Peyer's patch (tissue), 4 donors: Measurements from ENCODE around the gene AGO1. TPM values are rescaled to one million over a fixed set of nuclear protein-coding genes. Genes with fewer than 3 reads are reported as not detected.

Experiments
- DNase-seq, 3 donors: peaks; one replicate each; pipeline ENCODE4 v3.0.0-alpha.2; 2017 to 2019
- H3K27ac ChIP-seq, 4 donors: fragments of 200-600 bp; sonication (generic); one replicate each; pipeline ENCODE4 v1.5.1; 2016 to 2019
- H3K27me3 ChIP-seq, 2 donors: fragments of 200-600 bp; sonication (generic); one replicate each; pipeline ENCODE4 v1.5.1; 2019
- H3K36me3 ChIP-seq, 3 donors: fragments of 200-600 bp; sonication (generic); one replicate each; pipeline ENCODE4 v1.5.1; 2016 to 2019
- H3K4me1 ChIP-seq, 4 donors: fragments of 200-600 bp; sonication (generic); one replicate each; pipeline ENCODE4 v1.5.1; 2016 to 2019
- H3K4me3 ChIP-seq, 4 donors: fragments of 200-600 bp; sonication (generic); 1 replicate in 3 of 4; 2 replicates in 1 of 4; pipeline ENCODE4 v1.5.1; 2016 to 2019; ENCODE audit warnings: mild to moderate bottlenecking in 1 of 4
- H3K9me3 ChIP-seq, 4 donors: fragments of 200-600 bp; sonication (generic); one replicate each; pipeline ENCODE4 v1.5.1; 2016 to 2019; ENCODE audit warnings: mild to moderate bottlenecking in 1 of 4
- CTCF ChIP-seq, 6 experiments: fragments of 450-650 bp in 4 of 6; fragments of 200-600 bp in 2 of 6; sonication (generic) in 1 of 6; IDR thresholded peaks; one replicate each; pipeline ENCODE4 v1.5.1; 2017 to 2019; ENCODE audit warnings: antibody characterized with exemption in 6 of 6, mild to moderate bottlenecking in 3 of 6, moderate library complexity in 1 of 6
- POLR2A ChIP-seq, 2 donors: fragments of 450-650 bp; IDR thresholded peaks; one replicate each; pipeline ENCODE4 v1.5.1; 2017; ENCODE audit warnings: antibody characterized with exemption in 2 of 2, mild to moderate bottlenecking in 2 of 2, moderate library complexity in 2 of 2
- total RNA-seq, 4 donors: library from RNA; depleted of rRNA; stranded (reverse); fragments of >200 nt; gene quantifications; one replicate each; pipeline ENCODE4 v1.1.0, GENCODE V29; 2016

Gene AGO1
- total RNA-seq, 4 donors from 2014 or later: 27.0 to 39.7 (median 31.7) TPM

DNA sequence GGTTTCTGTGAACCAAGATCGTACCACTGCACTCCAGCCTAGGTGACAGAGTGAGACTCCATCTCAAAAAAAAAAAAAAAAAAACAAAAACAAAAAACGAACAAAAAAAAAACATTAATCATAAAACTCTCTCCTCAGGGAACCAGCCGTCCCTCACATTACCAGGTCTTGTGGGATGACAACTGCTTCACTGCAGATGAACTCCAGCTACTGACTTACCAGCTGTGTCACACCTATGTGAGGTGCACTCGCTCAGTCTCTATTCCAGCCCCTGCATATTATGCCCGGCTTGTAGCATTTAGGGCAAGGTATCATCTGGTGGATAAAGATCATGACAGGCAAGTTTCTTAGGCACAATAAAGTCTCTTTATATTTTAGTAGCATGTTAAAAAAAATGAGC lies 32.3 kb upstream of the AGO1 start:
- H3K9me3 ChIP-seq: no peaks in the 10 kb centered on the region
- no peak for DNase-seq
- peaks cover 0 to 16% (median 0%) of the 10 kb centered on the region in 4 donors for H3K4me1 ChIP-seq
- peaks cover 0 to 48% (median 4%) of the 10 kb centered on the region in 3 donors for H3K36me3 ChIP-seq
- H3K27ac ChIP-seq: peak overlapping the region in 1 of 4 donors; percentile 24
- no peak overlapping the region for H3K4me3 ChIP-seq
- no peaks in the 10 kb centered on the region for H3K27me3 ChIP-seq
- TF ChIP-seq POLR2A (IDR thresholded peaks at IDR 0.05) (no peak), CTCF (IDR thresholded peaks at IDR 0.05) (no peak)

DNA sequence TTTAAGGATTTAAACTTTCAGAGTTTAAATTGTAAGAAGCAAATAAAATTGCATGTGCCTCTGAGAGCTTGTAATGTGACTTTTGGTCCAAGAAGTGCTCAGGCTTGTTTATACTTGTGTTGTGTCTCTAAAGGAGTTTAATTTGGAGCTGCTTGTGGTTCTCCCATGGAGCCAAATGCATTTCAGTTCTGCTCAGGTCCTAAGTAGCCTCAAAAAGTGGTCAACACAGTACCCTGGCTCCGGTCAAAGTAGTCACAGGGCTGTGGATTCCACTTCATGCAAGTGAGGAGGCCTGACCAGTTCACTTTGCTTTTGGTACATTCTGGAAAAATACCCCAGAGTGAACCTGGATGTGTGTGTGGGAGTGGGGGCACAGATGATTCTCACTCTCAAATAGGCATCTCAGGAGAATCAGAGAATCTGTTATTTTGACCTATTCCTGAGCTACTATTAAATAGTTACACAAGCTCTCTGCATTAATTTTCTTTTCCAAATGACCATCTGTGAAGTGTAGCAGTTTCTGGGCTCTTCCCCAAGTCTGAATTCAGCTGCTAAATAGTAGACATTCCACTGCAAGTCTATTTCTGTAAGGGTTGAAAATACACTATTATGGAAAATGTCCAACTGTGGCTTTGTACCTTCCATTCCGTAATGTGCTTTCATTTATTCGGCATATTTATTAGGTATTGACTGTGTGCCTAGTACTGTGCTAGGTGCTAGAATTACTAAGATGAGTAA lies 31.7 kb upstream of the AGO1 start:
- H3K36me3 ChIP-seq: peaks cover 0 to 45% (median 4%) of the 10 kb centered on the region in 3 donors
- peak overlapping the region in 2 of 4 donors; percentile 24 to 50 for H3K27ac ChIP-seq
- H3K4me3 ChIP-seq: no peak overlapping the region
- H3K27me3 ChIP-seq: no peaks in the 10 kb centered on the region
- H3K9me3 ChIP-seq: no peaks in the 10 kb centered on the region
- DNase-seq: no peak
- peaks cover 0 to 16% (median 0%) of the 10 kb centered on the region in 4 donors for H3K4me1 ChIP-seq
- TF ChIP-seq POLR2A (IDR thresholded peaks at IDR 0.05) (no peak), CTCF (IDR thresholded peaks at IDR 0.05) (no peak)

- TF ChIP-seq POLR2A (IDR thresholded peaks at IDR 0.05) (no peak), CTCF (IDR thresholded peaks at IDR 0.05) (no peak)
- peak overlapping the region in 1 of 4 donors; percentile 14 for H3K27ac ChIP-seq
These were observed 30.8 kb upstream of the AGO1 start for GRCh38 chr1:35852241-35852640.

DNA sequence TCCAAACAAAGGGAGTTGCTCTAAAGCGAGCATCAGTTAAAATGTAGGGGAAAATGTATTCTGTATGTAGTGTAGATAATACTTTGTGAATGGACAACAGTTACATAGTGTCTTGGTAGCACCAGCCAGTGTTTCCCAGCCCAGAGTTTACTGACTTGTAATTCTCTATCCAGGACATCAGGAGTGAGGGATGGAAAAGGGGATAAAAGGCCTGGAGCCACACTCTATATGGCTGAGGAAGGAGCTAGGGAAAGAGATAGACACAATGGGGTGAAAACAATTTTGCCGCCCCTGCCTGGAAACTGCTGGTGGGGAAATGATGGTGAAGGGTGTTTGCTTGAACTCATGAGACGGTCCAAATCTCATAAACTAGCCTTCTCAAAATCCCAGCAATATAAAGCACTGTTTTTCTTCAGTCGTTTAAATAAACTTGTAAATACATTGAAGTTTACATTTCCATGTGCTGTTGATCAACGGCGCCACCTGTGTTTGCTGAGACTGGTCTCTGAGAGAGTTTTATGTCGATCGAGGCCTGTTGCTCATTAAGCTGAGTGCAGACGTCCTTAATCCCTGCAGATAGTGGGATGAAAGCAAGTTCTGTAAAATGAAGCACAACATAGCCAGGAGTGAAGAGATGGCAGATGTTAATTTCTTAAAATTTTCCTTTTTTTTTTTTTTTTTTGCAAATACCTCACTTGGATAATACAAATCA lies 27.9 kb upstream of the AGO1 start:
- TF ChIP-seq POLR2A (IDR thresholded peaks at IDR 0.05): no peak
- TF ChIP-seq CTCF (IDR thresholded peaks at IDR 0.05): no peak
- H3K9me3 ChIP-seq: no peaks in the 10 kb centered on the region

More at GRCh38 chr1:35852241-35852640, 30.8 kb upstream of the AGO1 start:
- peaks cover 0 to 45% (median 4%) of the 10 kb centered on the region in 3 donors for H3K36me3 ChIP-seq
- no peaks in the 10 kb centered on the region for H3K9me3 ChIP-seq
- H3K4me3 ChIP-seq: no peak overlapping the region
- no peaks in the 10 kb centered on the region for H3K27me3 ChIP-seq
- no peak for DNase-seq
- peaks cover 0 to 16% (median 0%) of the 10 kb centered on the region in 4 donors for H3K4me1 ChIP-seq

DNA sequence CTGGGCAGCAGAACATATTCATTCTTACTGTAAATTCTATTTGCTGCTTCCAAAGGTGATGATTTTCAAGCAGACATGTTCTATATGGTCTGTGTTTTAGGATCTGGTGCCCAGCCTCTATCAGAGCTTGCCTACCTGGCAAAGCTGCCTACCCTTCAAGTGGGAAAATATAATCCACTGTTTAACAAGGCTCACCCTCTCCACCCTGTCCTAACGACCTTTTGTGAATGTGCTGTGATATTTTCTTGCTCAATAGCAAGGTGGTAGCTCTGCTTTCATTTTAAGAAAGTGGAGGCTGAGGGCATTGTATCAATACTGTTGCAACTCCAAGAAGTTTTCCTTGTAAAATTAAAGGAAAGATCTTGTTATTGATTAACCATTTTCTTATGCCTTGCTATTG lies 26.0 kb upstream of the AGO1 start:
- Histone ChIP-seq H3K27me3 (no peaks in the 10 kb centered on the region), H3K9me3 (no peaks in the 10 kb centered on the region), H3K4me1 (peaks cover 0 to 3% (median 0%) of the 10 kb centered on the region in 4 donors), H3K36me3 (peaks cover 0 to 26% (median 4%) of the 10 kb centered on the region in 3 donors), H3K27ac (no peak overlapping the region), H3K4me3 (no peak overlapping the region)
- DNase-seq: no peak
- TF ChIP-seq POLR2A (IDR thresholded peaks at IDR 0.05) (no peak), CTCF (IDR thresholded peaks at IDR 0.05) (no peak)

More for the DNA sequence above, 27.9 kb upstream of the AGO1 start:
- Histone ChIP-seq H3K36me3 (peaks cover 0 to 43% (median 4%) of the 10 kb centered on the region in 3 donors), H3K4me3 (no peak overlapping the region), H3K4me1 (peaks cover 0 to 16% (median 0%) of the 10 kb centered on the region in 4 donors), H3K27ac (no peak overlapping the region), H3K27me3 (no peaks in the 10 kb centered on the region)
- no peak for DNase-seq
